Measurements from ENCODE around the gene VPS13D.

- TF ChIP-seq YY1 (IDR thresholded peaks at IDR 0.05; ENCODE audit: insufficient read depth, insufficient read length), result no peak
- no peak for TF ChIP-seq ZNF274 (IDR thresholded peaks at IDR 0.05; ENCODE audit: low read depth, low read length)
- no peak for TF ChIP-seq SUZ12 (IDR thresholded peaks at IDR 0.05; ENCODE audit: extremely low read depth, insufficient read depth, insufficient read length)
Observed at GRCh38 chr1:12255913-12256312, 26.1 kb downstream of the VPS13D start.

Data from NT2/D1 (cell line).